HCT116 (cell line): ENCODE data around the gene FCER1G. TPM values are rescaled to one million over a fixed set of nuclear protein-coding genes. Genes with fewer than 3 reads are reported as not detected.

Experiments
- ATAC-seq: fragments of 200-7000 bp; cut with Tn5 transposase; 2 replicates; pipeline ENCODE4 v1.9.1; 2020; ENCODE audit warnings: mild to moderate bottlenecking, moderate library complexity
- BruUV-seq: library from RNA; stranded (reverse); fragments of 400-500 nt; replicated peaks from 2 replicates; lab custom pipeline; 2021; lab: Mats Ljungman, UMichigan
- CTCF ChIA-PET: fragments of 300-600 bp; sonication (Branson Sonifier 250); formaldehyde crosslinking; loops from one replicate; lab custom pipeline; 2021; ENCODE audit warnings: antibody characterized with exemption; lab: Charles Lee
- POLR2A ChIA-PET: fragments of 300-600, 350-600 bp; sonication (Branson Sonifier 250); formaldehyde crosslinking; loops from one replicate; lab custom pipeline; 2021; ENCODE audit warnings: antibody characterized with exemption; lab: Charles Lee
- RAD21 ChIA-PET, 2 experiments: fragments of 300-600 bp; sonication (Branson Sonifier 250); formaldehyde crosslinking; loops; one replicate each; lab custom pipeline; 2023; ENCODE audit warnings: low total read pairs in 2 of 2; ENCODE audit not compliant: uncharacterized antibody in 2 of 2, unreplicated experiment in 2 of 2, low non-redundant PET in 1 of 2; lab: Charles Lee
- DNase-seq: peaks from one replicate; pipeline ENCODE4 v3.0.0-alpha.2; 2010; ENCODE audit warnings: low read depth, low spot score
- H2AFZ ChIP-seq: fragments of 200-600 bp; shearing (Covaris generic), sonication (generic); 2 replicates; pipeline ENCODE4 v1.6.1; 2017; ENCODE audit warnings: low read depth, mixed run types, mixed read lengths, antibody characterized with exemption, low read length; ENCODE audit not compliant: poor library complexity, severe bottlenecking
- H3K27ac ChIP-seq: 2 replicates; pipeline ENCODE4 v1.5.1; 2012; ENCODE audit warnings: low read depth, low read length
- H3K27me3 ChIP-seq: fragments of 200-600 bp; sonication (generic); 2 replicates; pipeline ENCODE4 v1.6.1; 2016; ENCODE audit warnings: mixed run types, low read length, mixed read lengths; ENCODE audit not compliant: insufficient read depth
- H3K36me3 ChIP-seq, 2 experiments: fragments of 200-500 bp in 1 of 2; fragments of 200-600 bp in 1 of 2; sonication (Bioruptor generic) in 1 of 2; sonication (generic) in 1 of 2; 2 replicates each; pipeline versions ENCODE4 v1.5.1 to v1.6.1; 2014 to 2016; ENCODE audit warnings: low read length in 2 of 2, inconsistent platforms in 1 of 2, mixed read lengths in 1 of 2, mixed run types in 1 of 2; ENCODE audit not compliant: insufficient read depth in 2 of 2, control insufficient read depth in 1 of 2
- H3K4me1 ChIP-seq, 2 experiments: fragments of 200-600 bp in 1 of 2; sonication (generic) in 1 of 2; 2 replicates each; pipeline versions ENCODE4 v1.5.1 to v1.6.1; 2012 to 2017; ENCODE audit warnings: low read length in 2 of 2, inconsistent platforms in 1 of 2, mild to moderate bottlenecking in 1 of 2, mixed read lengths in 1 of 2, mixed run types in 1 of 2, moderate library complexity in 1 of 2; ENCODE audit not compliant: insufficient read depth in 2 of 2, control insufficient read depth in 1 of 2
- H3K4me2 ChIP-seq: fragments of 200-600 bp; sonication (generic); 2 replicates; pipeline ENCODE4 v1.6.1; 2017; ENCODE audit warnings: mixed run types, low read length, mixed read lengths
- H3K4me3 ChIP-seq, 2 experiments: fragments of 200-600 bp in 1 of 2; sonication (generic) in 1 of 2; replicated peaks in 1 of 2; 2 replicates each; pipeline ENCODE4 v1.5.1; 2011 to 2016; ENCODE audit warnings: low read length in 2 of 2, control low read depth in 1 of 2, low read depth in 1 of 2, mild to moderate bottlenecking in 1 of 2, mixed read lengths in 1 of 2, mixed run types in 1 of 2
- H3K79me2 ChIP-seq: fragments of 200-600 bp; sonication (generic); 2 replicates; pipeline ENCODE4 v1.6.1; 2017; ENCODE audit warnings: mild to moderate bottlenecking, mixed run types, low read length, moderate library complexity, mixed read lengths; ENCODE audit not compliant: insufficient read depth
- H3K9ac ChIP-seq: fragments of 200-600 bp; sonication (generic); 2 replicates; pipeline ENCODE4 v1.6.1; 2016; ENCODE audit warnings: low read length, mixed read lengths
- H3K9me2 ChIP-seq: fragments of 200-600 bp; sonication (generic), shearing (Covaris generic); 2 replicates; pipeline ENCODE4 v1.6.1; 2017; ENCODE audit warnings: mixed run types, mild to moderate bottlenecking, moderate library complexity; ENCODE audit not compliant: insufficient read depth
- H3K9me3 ChIP-seq, 2 experiments: fragments of 200-500 bp in 1 of 2; fragments of 200-600 bp in 1 of 2; sonication (Bioruptor generic) in 1 of 2; sonication (generic) in 1 of 2; 2 replicates each; pipeline ENCODE4 v1.6.1; 2014 to 2017; ENCODE audit warnings: low read length in 2 of 2, mixed read lengths in 2 of 2, inconsistent platforms in 1 of 2, low read depth in 1 of 2, mild to moderate bottlenecking in 1 of 2, mixed run types in 1 of 2, moderate library complexity in 1 of 2; ENCODE audit not compliant: control insufficient read depth in 1 of 2, insufficient read depth in 1 of 2
- H4K20me1 ChIP-seq: fragments of 200-600 bp; sonication (generic), shearing (Covaris generic); 2 replicates; pipeline ENCODE4 v1.6.1; 2017; ENCODE audit warnings: mixed run types, mild to moderate bottlenecking, moderate library complexity; ENCODE audit not compliant: insufficient read depth
- CBX3 ChIP-seq: IDR thresholded peaks from 2 replicates; pipeline ENCODE4 v1.6.1; 2012; ENCODE audit warnings: low read depth
- CEBPB ChIP-seq: IDR thresholded peaks from 2 replicates; pipeline ENCODE4 v1.6.1; 2012; ENCODE audit warnings: low read depth
- CTCF ChIP-seq, 3 experiments: fragments of 200-600 bp in 1 of 3; sonication (generic) in 1 of 3; IDR thresholded peaks in 2 of 3; conservative IDR thresholded peaks in 1 of 3; 2 replicates each; pipeline ENCODE4 v1.5.1; 2012 to 2017; ENCODE audit warnings: low read depth in 2 of 3, low read length in 2 of 3, antibody characterized with exemption in 1 of 3, borderline replicate concordance in 1 of 3, control low read depth in 1 of 3, mild to moderate bottlenecking in 1 of 3, mixed read lengths in 1 of 3, mixed run types in 1 of 3, moderate library complexity in 1 of 3; ENCODE audit not compliant: insufficient read depth in 1 of 3
- EZH2 ChIP-seq: fragments of 200-600 bp; sonication (generic); IDR thresholded peaks from 2 replicates; pipeline ENCODE4 v1.6.1; 2017; ENCODE audit warnings: antibody characterized with exemption, mixed run types
- JUND ChIP-seq: IDR thresholded peaks from 2 replicates; pipeline ENCODE4 v1.6.1; 2012
- MAX ChIP-seq: IDR thresholded peaks from 2 replicates; pipeline ENCODE4 v1.6.1; 2012
- RAD21 ChIP-seq: IDR thresholded peaks from 2 replicates; pipeline ENCODE4 v1.6.1; 2012; ENCODE audit warnings: low read depth, mild to moderate bottlenecking
- SIN3A ChIP-seq: IDR thresholded peaks from 2 replicates; pipeline ENCODE4 v1.6.1; 2012; ENCODE audit warnings: low read depth
- SRF ChIP-seq: IDR thresholded peaks from 2 replicates; pipeline ENCODE4 v1.6.1; 2012; ENCODE audit warnings: low read depth
- TCF7L2 ChIP-seq: IDR thresholded peaks from 2 replicates; pipeline ENCODE4 v1.7.0; 2011; ENCODE audit warnings: borderline replicate concordance, inconsistent platforms; ENCODE audit not compliant: insufficient read depth, insufficient read length; ENCODE audit errors: extremely low read depth
- YY1 ChIP-seq: IDR thresholded peaks from 2 replicates; pipeline ENCODE4 v1.6.1; 2011; ENCODE audit warnings: low read length, low read depth, moderate library complexity, mild to moderate bottlenecking; ENCODE audit not compliant: insufficient replicate concordance; ENCODE audit errors: extremely low read depth
- ZNF274 ChIP-seq: fragments of 200-500 bp; sonication (Bioruptor generic); IDR thresholded peaks from 2 replicates; pipeline ENCODE4 v1.6.1; 2014; ENCODE audit warnings: mild to moderate bottlenecking, low read depth, low read length, inconsistent platforms
- intact Hi-C: fragments of 100-400 bp; cut with micrococcal nuclease; formaldehyde crosslinking; loops from 2 replicates; pipeline ENCODE4 v1.10.0; 2022
- total RNA-seq: library from RNA; stranded (reverse); gene quantifications from one replicate; pipeline ENCODE4 v1.2.1, GENCODE V29; 2021; ENCODE audit not compliant: unreplicated experiment
- TF ChIP-seq, protein P1 (sequence below): IDR thresholded peaks from 2 replicates; pipeline ENCODE4 v1.6.1; 2012

The FCER1G gene
- total RNA-seq, 1 experiment from 2014 or later: 0.86 TPM

DNA sequence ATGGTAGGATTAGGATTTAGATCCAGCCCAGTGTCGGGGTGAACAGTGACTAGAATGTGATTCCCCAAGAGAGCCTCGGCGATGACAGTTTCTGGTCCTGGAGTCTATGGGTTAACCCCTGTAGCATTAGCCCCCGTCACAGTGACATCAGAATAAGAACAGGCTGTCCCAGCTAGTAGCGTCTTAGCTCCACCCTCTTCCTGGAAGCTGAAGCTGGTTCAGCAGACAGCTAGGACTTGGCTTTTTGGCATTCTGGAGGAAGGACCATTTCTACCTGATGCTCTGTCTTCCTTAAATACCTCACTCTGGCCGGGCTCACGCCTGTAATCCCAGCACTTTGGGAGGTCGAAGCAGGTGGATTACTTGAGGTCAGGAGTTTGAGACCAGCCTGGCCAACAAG is 7.9 kb upstream of the FCER1G start:
- Histone ChIP-seq H3K27ac (no peak overlapping the region), H3K9me3 (no peaks in the 10 kb centered on the region), H3K9me2 (no peaks in the 10 kb centered on the region), H3K9ac (no peak overlapping the region), H3K79me2 (peaks cover 29% of the 10 kb centered on the region), H3K4me1 (peaks cover 4 to 20% of the 10 kb centered on the region in 2 experiments; a peak in 3 of 4 replicates), H3K4me2 (no peak overlapping the region), H3K4me3 (no peak overlapping the region), H2AFZ (no peak overlapping the region), H4K20me1 (no peaks in the 10 kb centered on the region), H3K27me3 (no peaks in the 10 kb centered on the region), H3K36me3 (peaks cover 48 to 59% of the 10 kb centered on the region in 2 experiments)
- intact Hi-C loops: no loop called here
- ChIA-PET CTCF (no interaction called here), RAD21 (no interaction called here), POLR2A (no interaction called here)
- TF ChIP-seq CEBPB (no peak), CTCF (IDR thresholded peaks at IDR 0.05 in 2 of 3, conservative IDR thresholded peaks at IDR 0.05 in 1 of 3; ENCODE audit: borderline replicate concordance in 1 of 3, insufficient read depth in 1 of 3, low read depth in 2 of 3, low read length in 2 of 3) (no peak)
- DNase-seq: no peak
- no TSS peak for BruUV-seq
- no peak for ATAC-seq

GRCh38 chr1:161209790-161210409 is 5.2 kb upstream of the FCER1G start:
- Histone ChIP-seq H4K20me1 (no peaks in the 10 kb centered on the region), H3K27me3 (no peaks in the 10 kb centered on the region), H3K4me3 (no peak overlapping the region), H3K27ac (no peak overlapping the region), H2AFZ (no peak overlapping the region), H3K4me2 (no peak overlapping the region), H3K9me2 (no peaks in the 10 kb centered on the region), H3K4me1 (peaks cover 0 to 10% of the 10 kb centered on the region in 2 experiments; a peak in 2 of 4 replicates), H3K79me2 (peaks cover 5% of the 10 kb centered on the region; the same call in 1 of the 2 replicates), H3K9me3 (no peaks in the 10 kb centered on the region), H3K36me3 (peaks cover 63 to 64% of the 10 kb centered on the region in 2 experiments), H3K9ac (no peak overlapping the region)
- ChIA-PET RAD21 (interaction anchor here in 1 of 2 experiments (1.0 kb wide), 1 partner anchor 82 kb away, joined by 3 read pairs; no protein-coding TSS in a partner anchor), POLR2A (interaction anchor here (1.6 kb wide), 1 partner anchor 8 kb away, joined by 4 read pairs; the partner anchor contains the start of gene NDUFS2), CTCF (interaction anchor here (0.9 to 3.5 kb wide), 4 partner anchors 16 to 827 kb away, joined by 3 to 13 read pairs (median 4); partner anchors contain the start of gene TOMM40L)
- no TSS peak for BruUV-seq
- intact Hi-C loops: loop anchor here (1.0 kb wide), 1 partner anchor 172 kb away; no protein-coding TSS in a partner anchor
- DNase-seq: peak; percentile 61
- ATAC-seq: peak; percentile 99
- TF ChIP-seq SRF (no peak), CBX3 (no peak), CTCF (IDR thresholded peaks at IDR 0.05 in 2 of 3, conservative IDR thresholded peaks at IDR 0.05 in 1 of 3; ENCODE audit: borderline replicate concordance in 1 of 3, insufficient read depth in 1 of 3, low read depth in 2 of 3, low read length in 2 of 3) (peak; percentile 82 to 96 (median 94)), EZH2 (no peak), SIN3A (no peak), ZNF274 (no peak), YY1 (peak; percentile 43), RAD21 (peak; percentile 87), MAX (no peak), JUND (no peak), TCF7L2 (no peak)
- TF ChIP-seq, protein P1, sequence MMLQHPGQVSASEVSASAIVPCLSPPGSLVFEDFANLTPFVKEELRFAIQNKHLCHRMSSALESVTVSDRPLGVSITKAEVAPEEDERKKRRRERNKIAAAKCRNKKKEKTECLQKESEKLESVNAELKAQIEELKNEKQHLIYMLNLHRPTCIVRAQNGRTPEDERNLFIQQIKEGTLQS: no peak
